ENCODE results near the gene TEX14.

DNA sequence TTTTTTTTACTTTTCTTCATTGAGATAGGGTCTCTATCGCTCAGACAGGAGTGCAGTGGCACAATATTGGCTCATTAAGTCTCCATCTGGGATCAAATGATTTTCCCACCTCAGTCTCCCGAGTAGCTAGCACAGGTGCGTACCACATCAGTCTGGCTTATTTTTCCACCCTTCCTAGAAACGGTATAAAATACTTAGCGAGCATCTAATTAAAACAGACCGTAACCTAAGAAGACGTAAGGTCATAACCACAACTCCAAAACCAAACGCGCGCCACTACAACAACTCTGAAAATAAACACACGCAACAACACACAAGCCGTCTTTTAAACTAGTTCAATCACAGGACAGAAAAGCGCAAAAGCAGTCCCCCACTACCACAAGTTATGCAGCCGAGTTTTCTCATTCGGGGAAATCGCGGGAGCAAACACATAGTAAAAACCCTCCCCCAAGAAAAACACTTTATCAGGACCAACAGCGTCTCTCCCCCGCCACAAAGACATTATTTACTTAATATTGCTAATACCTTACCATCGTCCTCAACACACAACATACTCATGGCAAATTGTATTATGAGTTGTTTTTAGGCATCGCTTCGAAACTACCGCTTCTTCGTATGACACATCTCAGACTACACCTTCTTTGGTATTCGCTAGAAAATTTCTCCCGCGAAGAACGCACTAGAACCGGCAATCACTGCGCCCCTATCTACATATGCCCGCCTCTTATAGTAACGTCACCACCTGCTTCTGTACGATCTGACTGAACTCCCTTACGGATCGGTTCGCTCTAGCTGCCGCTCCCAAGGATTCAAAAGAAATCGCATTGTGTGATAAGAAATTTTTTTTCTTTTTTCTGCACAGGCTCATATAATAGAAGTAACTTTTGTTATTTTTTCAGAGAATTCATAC, 32.8 kb downstream of the TEX14 start:
- TF ChIP-seq HDAC2 (IDR thresholded peaks at IDR 0.05) (no peak), POLR2AphosphoS2 (conservative IDR thresholded peaks at IDR 0.05; ENCODE audit: low read length) (0 out of 2 replicates have a peak, but pooled peaks have one; percentile 55), CTCF (IDR thresholded peaks at IDR 0.05) (no peak; the same call in 2 of the 3 replicates), PBX3 (IDR thresholded peaks at IDR 0.05) (peak; percentile 99), EP300 (IDR thresholded peaks at IDR 0.05) (peak in 1 of 2 experiments; percentile 46; a peak in 1 of 5 replicates), SREBF2 (IDR thresholded peaks at IDR 0.05) (no peak), USF2 (IDR thresholded peaks at IDR 0.05) (no peak), CEBPB (IDR thresholded peaks at IDR 0.05) (peak in 1 of 2 experiments; percentile 74; a peak in 1 of 4 replicates), MYC (IDR thresholded peaks at IDR 0.05; ENCODE audit: borderline replicate concordance, low read length) (no peak; the same call in none of the 2 replicates), CBX2 (IDR thresholded peaks at IDR 0.05; ENCODE audit: borderline replicate concordance, low read depth) (no peak)
- TF ChIP-seq, protein P1, sequence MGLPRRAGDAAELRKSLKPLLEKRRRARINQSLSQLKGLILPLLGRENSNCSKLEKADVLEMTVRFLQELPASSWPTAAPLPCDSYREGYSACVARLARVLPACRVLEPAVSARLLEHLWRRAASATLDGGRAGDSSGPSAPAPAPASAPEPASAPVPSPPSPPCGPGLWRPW (IDR thresholded peaks at IDR 0.05), result no peak
